Endothelial cell of umbilical vein (primary cell): ENCODE measurements around the gene VASH2. TPM values are rescaled to one million over a fixed set of nuclear protein-coding genes. Genes with fewer than 3 reads are reported as not detected.

Source experiments
- BruUV-seq: library from RNA; stranded (reverse); fragments of 400-500 nt; replicated peaks from 2 replicates; lab custom pipeline; 2021; lab: Mats Ljungman, UMichigan
- CTCF ChIA-PET: fragments of 300-600, 350-600 bp; sonication (Branson Sonifier 250); formaldehyde crosslinking; loops from one replicate; lab custom pipeline; 2021; ENCODE audit warnings: antibody characterized with exemption, inconsistent platforms; lab: Charles Lee
- POLR2A ChIA-PET: fragments of 300-600, 350-600 bp; sonication (Branson Sonifier 250); formaldehyde crosslinking; loops from one replicate; lab custom pipeline; 2021; ENCODE audit warnings: antibody characterized with exemption, inconsistent platforms; lab: Charles Lee
- DNase-seq: peaks from one replicate; pipeline ENCODE4 v3.0.0-alpha.2; 2011; ENCODE audit warnings: low read depth, low spot score
- FAIRE-seq: peaks from 2 replicates; lab custom pipeline; 2011; peaks lifted over from hg19 to GRCh38; lab: Jason Lieb, UNC
- H2AFZ ChIP-seq: 2 replicates; pipeline ENCODE4 v1.6.0; 2012; ENCODE audit warnings: low read depth, low read length, control low read depth, inconsistent platforms
- H3K27ac ChIP-seq: 2 replicates; pipeline ENCODE4 v1.5.1; 2011; ENCODE audit warnings: low read depth, mild to moderate bottlenecking, control low read depth, low read length, moderate library complexity; ENCODE audit not compliant: insufficient read depth
- H3K27me3 ChIP-seq, 2 experiments: 2 replicates each; pipeline versions ENCODE4 v1.6.0 to v1.6.1; 2011; ENCODE audit warnings: low read length in 2 of 2, mixed read lengths in 1 of 2; ENCODE audit not compliant: control insufficient read depth in 2 of 2, insufficient read depth in 2 of 2
- H3K36me3 ChIP-seq, 2 experiments: 2 replicates in 1 of 2; 3 replicates in 1 of 2; pipeline ENCODE4 v1.5.1; 2011; ENCODE audit warnings: low read length in 2 of 2, mild to moderate bottlenecking in 1 of 2, moderate library complexity in 1 of 2; ENCODE audit not compliant: control insufficient read depth in 2 of 2, insufficient read depth in 2 of 2; ENCODE audit errors: extremely low read depth in 1 of 2
- H3K4me1 ChIP-seq: 3 replicates; pipeline ENCODE4 v1.5.1; 2011; ENCODE audit warnings: mild to moderate bottlenecking, low read length; ENCODE audit not compliant: control insufficient read depth, insufficient read depth; ENCODE audit errors: extremely low read depth
- H3K4me2 ChIP-seq: 2 replicates; pipeline ENCODE4 v1.6.1; 2011; ENCODE audit warnings: low read length, control low read depth, mixed read lengths; ENCODE audit not compliant: insufficient read depth
- H3K4me3 ChIP-seq, 3 experiments: fragments of 200-600 bp in 1 of 3; sonication (generic), shearing (Covaris generic) in 1 of 3; replicated peaks in 1 of 3; 2 replicates each; pipeline ENCODE4 v1.5.1; 2011 to 2016; ENCODE audit warnings: control low read depth in 3 of 3, low read length in 3 of 3, mild to moderate bottlenecking in 2 of 3, inconsistent platforms in 1 of 3, low read depth in 1 of 3, moderate library complexity in 1 of 3; ENCODE audit not compliant: insufficient read depth in 1 of 3
- H3K79me2 ChIP-seq: 2 replicates; pipeline ENCODE4 v1.6.0; 2012; ENCODE audit warnings: low read length, inconsistent platforms; ENCODE audit not compliant: control insufficient read depth, insufficient read depth
- H3K9ac ChIP-seq: replicated peaks from 2 replicates; pipeline ENCODE3; 2011; ENCODE audit warnings: low read length, control low read depth; ENCODE audit not compliant: insufficient read depth; ENCODE audit errors: extremely low read depth
- H3K9me1 ChIP-seq: replicated peaks from 3 replicates; pipeline ENCODE4 v1.6.0; 2011; ENCODE audit warnings: mild to moderate bottlenecking, low read length; ENCODE audit not compliant: control insufficient read depth, insufficient read depth; ENCODE audit errors: extremely low read depth
- H3K9me3 ChIP-seq: replicated peaks from 2 replicates; pipeline ENCODE4 v1.5.1; 2012; ENCODE audit warnings: low read length, inconsistent platforms; ENCODE audit not compliant: control insufficient read depth, insufficient read depth
- H4K20me1 ChIP-seq: replicated peaks from 2 replicates; pipeline ENCODE3; 2011; ENCODE audit warnings: mild to moderate bottlenecking, low read length; ENCODE audit not compliant: control insufficient read depth, insufficient read depth; ENCODE audit errors: extremely low read depth
- CTCF ChIP-seq, 2 donors: IDR thresholded peaks; 1 replicate in 1 of 2; 2 replicates in 1 of 2; pipeline ENCODE4 v1.5.1; 2011; ENCODE audit warnings: low read length in 2 of 2, mild to moderate bottlenecking in 2 of 2, moderate library complexity in 2 of 2, control low read depth in 1 of 2, inconsistent platforms in 1 of 2, low read depth in 1 of 2; ENCODE audit not compliant: insufficient read depth in 1 of 2; ENCODE audit errors: extremely low read depth in 1 of 2
- EZH2 ChIP-seq: IDR thresholded peaks from 2 replicates; pipeline ENCODE4 v1.6.1; 2012; ENCODE audit warnings: borderline replicate concordance, low read depth, mild to moderate bottlenecking, moderate library complexity, low read length, inconsistent platforms; ENCODE audit not compliant: severe bottlenecking
- FOS ChIP-seq: IDR thresholded peaks from 2 replicates; pipeline ENCODE4 v1.6.1; 2011; ENCODE audit warnings: mild to moderate bottlenecking, low read length, moderate library complexity, borderline replicate concordance; ENCODE audit not compliant: insufficient read depth
- GATA2 ChIP-seq: IDR thresholded peaks from 2 replicates; pipeline ENCODE4 v1.7.0; 2011; ENCODE audit warnings: low read depth, mild to moderate bottlenecking, moderate library complexity, mixed read lengths, low read length; ENCODE audit not compliant: insufficient read length, insufficient read depth
- JUN ChIP-seq: IDR thresholded peaks from 2 replicates; pipeline ENCODE4 v1.6.1; 2011; ENCODE audit warnings: borderline replicate concordance, low read depth; ENCODE audit not compliant: insufficient read length, insufficient read depth
- MAX ChIP-seq: IDR thresholded peaks from 2 replicates; pipeline ENCODE4 v1.6.1; 2011; ENCODE audit not compliant: insufficient read depth, insufficient read length
- MYC ChIP-seq: IDR thresholded peaks from one replicate; pipeline ENCODE4 v1.6.1; 2011; ENCODE audit warnings: mild to moderate bottlenecking, low read depth, low read length
- POLR2A ChIP-seq: IDR thresholded peaks from 2 replicates; pipeline ENCODE4 v1.6.1; 2012; ENCODE audit warnings: low read depth, mild to moderate bottlenecking, control low read depth, low read length
- POLR2AphosphoS5 ChIP-seq: IDR thresholded peaks from 2 replicates; pipeline ENCODE4 v1.6.1; 2012; ENCODE audit warnings: low read depth, mild to moderate bottlenecking, control low read depth, low read length, moderate library complexity; ENCODE audit not compliant: insufficient read depth
- dilution Hi-C: fragments of 300-500 bp; cut with MboI; formaldehyde crosslinking; loops from one replicate; pipeline ENCODE4 v1.15.0; 2019; ENCODE audit warnings: low sequenced_read_pairs; ENCODE audit not compliant: extremely low pct_ligation_motif_present
- intact Hi-C: fragments of 100-400 bp; cut with micrococcal nuclease; formaldehyde crosslinking; loops from one replicate; pipeline ENCODE4 v1.10.0; 2022
- polyA plus RNA-seq, 4 experiments: library from polyadenylated mRNA; depleted of rRNA in 3 of 4; stranded (reverse) in 3 of 4; unstranded in 1 of 4; fragments of >200 nt; gene quantifications; 2 replicates each; pipeline versions ENCODE4 v1.2.1 to v1.2.3, GENCODE V29; 2011 to 2012; ENCODE audit warnings: missing spikeins in 1 of 4
- total RNA-seq: library from RNA; stranded (reverse); gene quantifications from 2 replicates; pipeline ENCODE4 v1.2.3, GENCODE V29; 2021

Gene VASH2
- total and polyA plus RNA-seq, 2 donors (not counting 3 experiments of a cell fraction or from before 2014, with no cell fraction given) = 0.70 to 2.9 TPM

GRCh38 chr1:212976586-212976985 lies 26.2 kb downstream of the VASH2 start:
- no TSS peak for BruUV-seq

More at GRCh38 chr1:212976586-212976985, 26.2 kb downstream of the VASH2 start:
- TF ChIP-seq EZH2 (no peak), JUN (no peak), MAX (no peak), POLR2A (no peak), MYC (no peak), POLR2AphosphoS5 (no peak), GATA2 (no peak), FOS (no peak), CTCF (IDR thresholded peaks at IDR 0.05; ENCODE audit: extremely low read depth in 1 of 2, insufficient read depth in 1 of 2, low read depth in 1 of 2, low read length in 2 of 2) (no peak)
- H2AFZ ChIP-seq = no peak overlapping the region
- no peak overlapping the region for H3K27ac ChIP-seq
- no peaks in the 10 kb centered on the region for H3K9me3 ChIP-seq
- H3K27me3 ChIP-seq = no peaks in the 10 kb centered on the region
- intact Hi-C loops (no loop called here), dilution Hi-C loops (no loop called here)
- DNase-seq = no peak
- H4K20me1 ChIP-seq = no peaks in the 10 kb centered on the region
- POLR2A ChIA-PET = no interaction called here
- no peaks in the 10 kb centered on the region for H3K4me1 ChIP-seq
- CTCF ChIA-PET = no interaction called here
- H3K4me3 ChIP-seq = no peak overlapping the region
- H3K9me1 ChIP-seq = no peaks in the 10 kb centered on the region
- no peaks in the 10 kb centered on the region for H3K36me3 ChIP-seq
- no peak for FAIRE-seq
- no peak overlapping the region for H3K9ac ChIP-seq
- H3K4me2 ChIP-seq = no peak overlapping the region
- H3K79me2 ChIP-seq = no peaks in the 10 kb centered on the region
